GM12801 (cell line): ENCODE results near the gene EXOC3.

Source experiments
- TF ChIP-seq, protein P1 (sequence below): IDR thresholded peaks from one replicate; pipeline ENCODE4 v1.5.1; 2011; ENCODE audit warnings: control low read depth; ENCODE audit not compliant: insufficient read length; ENCODE audit errors: extremely low read depth

Gene EXOC3

DNA sequence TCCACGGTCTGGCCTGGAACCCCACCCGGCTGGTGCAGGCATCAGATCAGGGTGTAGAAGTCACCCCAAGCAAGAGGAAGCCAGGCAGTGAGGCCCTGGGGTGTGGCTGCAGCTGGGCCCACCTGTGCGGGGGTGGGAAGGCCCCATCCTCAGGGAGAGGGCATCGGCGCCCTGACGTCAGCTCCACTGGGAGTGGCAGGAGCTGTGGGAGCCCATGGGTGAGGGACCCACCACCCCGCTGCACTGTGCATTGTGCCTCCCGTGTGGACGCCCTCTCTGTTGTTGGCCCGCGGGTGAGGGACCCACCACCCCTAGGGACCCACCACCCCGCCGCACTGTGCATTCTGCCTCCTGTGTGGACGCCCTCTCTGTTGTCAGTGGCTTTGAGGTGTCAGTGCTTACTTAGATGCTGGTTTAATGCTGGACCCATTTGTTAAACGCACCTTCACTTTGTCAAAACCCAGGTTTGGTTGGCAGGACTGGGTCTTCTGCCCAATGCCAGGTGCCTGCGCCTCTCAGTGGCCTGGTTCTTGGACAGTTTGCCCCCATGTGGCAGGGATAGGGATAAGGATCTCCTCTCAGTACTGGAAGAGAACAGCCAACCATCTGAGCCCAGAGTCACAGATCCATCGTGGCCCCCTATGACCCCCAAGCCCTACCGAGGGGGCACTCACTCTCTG lies 6.9 kb upstream of the EXOC3 start:
- TF ChIP-seq, protein P1, sequence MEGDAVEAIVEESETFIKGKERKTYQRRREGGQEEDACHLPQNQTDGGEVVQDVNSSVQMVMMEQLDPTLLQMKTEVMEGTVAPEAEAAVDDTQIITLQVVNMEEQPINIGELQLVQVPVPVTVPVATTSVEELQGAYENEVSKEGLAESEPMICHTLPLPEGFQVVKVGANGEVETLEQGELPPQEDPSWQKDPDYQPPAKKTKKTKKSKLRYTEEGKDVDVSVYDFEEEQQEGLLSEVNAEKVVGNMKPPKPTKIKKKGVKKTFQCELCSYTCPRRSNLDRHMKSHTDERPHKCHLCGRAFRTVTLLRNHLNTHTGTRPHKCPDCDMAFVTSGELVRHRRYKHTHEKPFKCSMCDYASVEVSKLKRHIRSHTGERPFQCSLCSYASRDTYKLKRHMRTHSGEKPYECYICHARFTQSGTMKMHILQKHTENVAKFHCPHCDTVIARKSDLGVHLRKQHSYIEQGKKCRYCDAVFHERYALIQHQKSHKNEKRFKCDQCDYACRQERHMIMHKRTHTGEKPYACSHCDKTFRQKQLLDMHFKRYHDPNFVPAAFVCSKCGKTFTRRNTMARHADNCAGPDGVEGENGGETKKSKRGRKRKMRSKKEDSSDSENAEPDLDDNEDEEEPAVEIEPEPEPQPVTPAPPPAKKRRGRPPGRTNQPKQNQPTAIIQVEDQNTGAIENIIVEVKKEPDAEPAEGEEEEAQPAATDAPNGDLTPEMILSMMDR, result no peak

DNA sequence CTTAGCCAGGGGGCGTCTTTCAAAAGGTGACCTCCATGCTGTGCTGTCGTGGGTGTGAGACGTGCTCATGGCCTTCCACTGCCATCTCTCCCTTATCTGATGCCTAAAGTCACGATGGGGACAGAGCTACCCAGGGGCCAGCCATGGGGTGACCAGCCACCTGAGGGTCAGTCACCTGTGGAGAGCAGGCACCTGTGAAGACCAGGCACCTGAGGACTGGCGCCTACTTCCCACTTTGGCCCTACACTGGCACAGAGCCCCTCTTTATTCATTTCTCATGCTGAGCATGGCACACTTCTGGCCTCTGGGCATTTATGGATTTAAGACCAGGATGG lies 6.4 kb upstream of the EXOC3 start:
- TF ChIP-seq, protein P1, result no peak

DNA sequence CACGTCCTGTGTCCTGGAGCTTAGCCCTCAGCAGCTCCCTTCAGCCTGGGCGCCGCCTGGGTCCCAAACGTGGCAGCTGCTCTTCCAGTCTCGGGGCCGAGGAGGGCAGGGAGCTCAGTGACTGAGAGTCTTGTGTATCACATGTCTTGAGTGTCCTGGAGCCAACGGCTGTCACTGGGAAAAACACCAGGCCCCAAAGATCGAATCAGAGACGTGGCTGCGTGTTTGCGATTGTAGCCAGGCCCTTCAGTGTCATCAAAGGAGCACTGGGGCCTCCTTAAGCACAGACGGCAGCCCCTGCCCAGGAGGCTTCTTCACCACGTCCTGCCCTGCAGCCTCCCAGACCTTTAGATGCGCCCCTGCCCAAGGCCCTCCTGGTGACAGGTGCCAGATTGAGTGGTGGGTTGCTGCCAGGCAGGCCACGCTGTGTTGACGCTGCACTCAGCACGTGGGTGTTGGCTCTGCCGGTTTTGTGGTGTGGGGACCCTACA lies 5.7 kb upstream of the EXOC3 start:
- TF ChIP-seq, protein P1, result no peak

DNA sequence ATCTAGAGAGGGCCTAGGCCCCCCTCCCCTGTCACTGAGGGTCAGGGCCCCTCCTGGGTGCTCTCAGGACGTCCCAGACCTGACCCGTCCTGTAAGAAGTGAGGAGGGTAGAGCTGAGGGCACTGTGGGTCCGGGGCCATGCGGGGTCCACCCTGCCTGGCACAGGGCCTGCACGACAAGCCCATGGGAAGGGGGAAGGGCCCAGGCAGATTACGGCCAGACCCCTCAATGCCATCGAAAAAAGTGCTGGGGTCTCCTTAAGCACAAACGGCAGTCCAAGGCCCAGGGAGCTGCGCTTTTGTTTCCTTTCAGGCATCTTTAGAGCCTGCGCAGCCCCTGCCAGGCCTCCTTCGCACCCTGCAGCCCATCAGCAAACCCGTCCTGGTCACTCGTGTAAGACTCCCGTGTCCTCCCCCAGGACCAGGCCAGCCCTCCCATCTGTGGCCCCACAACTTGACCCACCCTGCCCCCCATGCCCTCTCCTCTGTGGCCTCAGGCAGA lies 4.4 kb upstream of the EXOC3 start:
- TF ChIP-seq, protein P1, result no peak

DNA sequence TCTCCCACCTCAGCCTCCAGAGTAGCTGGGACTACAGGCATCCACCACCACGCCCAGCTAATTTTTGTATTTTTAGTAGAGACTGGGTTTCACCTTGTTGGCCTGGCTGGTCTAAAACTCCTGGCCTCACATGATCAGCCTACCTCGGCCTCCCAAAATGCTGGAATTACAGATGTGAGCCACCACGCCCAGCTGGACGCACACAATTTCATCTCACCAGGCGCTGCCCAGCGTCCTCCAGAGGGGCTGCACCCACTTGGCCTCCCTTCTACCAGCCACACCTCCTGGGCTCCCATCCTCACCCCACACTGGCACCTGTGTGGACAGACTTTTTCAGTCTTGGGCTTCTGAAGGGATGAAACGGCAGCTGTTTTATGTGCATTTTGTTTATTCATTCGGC lies 3.8 kb upstream of the EXOC3 start:
- TF ChIP-seq, protein P1, result no peak

DNA sequence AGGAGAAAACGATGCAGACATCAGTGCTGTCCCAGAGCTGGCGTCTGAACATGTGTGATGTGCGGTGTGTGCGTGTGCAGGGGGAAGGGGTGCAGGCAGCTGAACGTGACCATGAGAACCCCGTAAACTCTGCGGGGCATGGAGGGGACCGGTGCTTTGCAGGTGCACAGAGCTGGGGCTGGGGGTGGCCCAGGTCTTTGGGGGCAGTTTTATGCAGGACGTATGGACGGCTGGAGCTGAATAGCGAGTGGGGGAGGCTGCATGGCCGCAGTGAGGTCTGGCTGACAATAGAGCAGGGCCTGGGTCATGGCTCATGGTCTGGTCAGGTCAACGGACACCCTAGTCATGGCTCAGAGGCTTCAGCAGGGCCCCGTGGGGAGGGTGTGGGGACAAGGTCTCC lies 3.3 kb upstream of the EXOC3 start:
- TF ChIP-seq, protein P1, result no peak

DNA sequence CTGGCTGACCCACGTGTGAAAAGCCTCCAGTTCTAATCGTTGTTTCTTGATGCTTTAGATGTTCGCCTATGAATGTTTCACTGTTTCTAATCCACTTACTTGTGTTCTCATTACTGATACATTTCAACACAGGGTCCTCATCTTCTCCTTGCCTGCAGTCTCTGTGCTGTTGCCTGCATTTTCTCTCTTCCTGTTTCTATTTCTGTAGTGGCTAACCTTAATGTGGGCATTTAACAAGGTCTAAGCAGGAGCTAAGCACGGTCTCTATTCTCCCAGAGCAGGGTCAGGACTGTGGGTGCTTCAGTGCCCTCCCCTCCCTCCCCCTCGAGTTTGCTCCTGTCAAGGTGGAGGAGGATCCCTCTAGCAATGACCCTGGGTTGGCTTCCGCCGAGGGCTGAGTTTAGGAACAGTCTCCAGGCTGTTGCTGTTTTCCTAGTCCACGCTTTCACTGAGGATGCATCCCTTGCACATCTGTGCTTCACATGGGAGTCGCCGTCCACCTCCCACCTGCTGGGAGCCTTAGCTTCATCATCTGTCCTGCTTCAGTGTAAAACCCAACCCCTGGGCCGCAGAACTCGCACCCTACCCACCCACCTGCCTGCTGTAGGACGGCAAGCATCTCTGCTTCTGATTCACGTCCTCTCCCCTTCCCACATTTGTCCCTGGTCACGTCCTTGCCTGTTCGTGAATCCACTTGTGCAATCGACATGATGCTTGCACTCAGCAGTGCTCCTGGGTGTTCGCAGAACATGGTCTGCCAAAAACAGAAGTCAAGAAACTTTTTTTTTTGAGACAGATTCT lies 2.4 kb upstream of the EXOC3 start:
- TF ChIP-seq, protein P1, result no peak
